Esophagus muscularis mucosa (tissue), 4 donors: ENCODE results near the gene TUBA4A. TPM values are rescaled to one million over a fixed set of nuclear protein-coding genes. Genes with fewer than 3 reads are reported as not detected.

Experiments
- DNase-seq: peaks from one replicate; pipeline ENCODE4 v3.0.0-alpha.2; 2017; ENCODE audit errors: extremely low spot score
- H3K27ac ChIP-seq, 4 donors: fragments of 200-600 bp; sonication (generic); replicated peaks in 1 of 4; 1 replicate in 3 of 4; 2 replicates in 1 of 4; pipeline ENCODE4 v1.5.1; 2016 to 2019; ENCODE audit warnings: mild to moderate bottlenecking in 1 of 4
- H3K27me3 ChIP-seq, 4 donors: fragments of 200-600 bp; sonication (generic); one replicate each; pipeline versions ENCODE4 v1.5.1 to v1.6.0; 2016 to 2019
- H3K36me3 ChIP-seq, 4 donors: fragments of 200-600 bp; sonication (generic); one replicate each; pipeline ENCODE4 v1.5.1; 2016 to 2019
- H3K4me1 ChIP-seq, 4 donors: fragments of 200-600 bp; sonication (generic); one replicate each; pipeline ENCODE4 v1.5.1; 2016 to 2019
- H3K4me3 ChIP-seq, 4 donors: fragments of 200-600 bp; sonication (generic); 1 replicate in 2 of 4; 2 replicates in 2 of 4; pipeline ENCODE4 v1.5.1; 2016 to 2019; ENCODE audit warnings: mild to moderate bottlenecking in 4 of 4, moderate library complexity in 1 of 4
- H3K9me3 ChIP-seq, 4 donors: fragments of 200-600 bp; sonication (generic); 1 replicate in 3 of 4; 2 replicates in 1 of 4; pipeline ENCODE4 v1.5.1; 2016 to 2019
- EP300 ChIP-seq: sonication (generic); formaldehyde crosslinking; IDR thresholded peaks from one replicate; pipeline ENCODE4 v1.6.1; 2017; ENCODE audit warnings: antibody characterized with exemption
- POLR2A ChIP-seq: fragments of 450-650 bp; IDR thresholded peaks from one replicate; pipeline ENCODE4 v1.6.1; 2017; ENCODE audit warnings: antibody characterized with exemption, moderate library complexity, mild to moderate bottlenecking, low read depth
- POLR2AphosphoS5 ChIP-seq, 2 donors: sonication (generic); formaldehyde crosslinking; IDR thresholded peaks; one replicate each; pipeline ENCODE4 v1.6.1; 2017; ENCODE audit warnings: antibody characterized with exemption in 2 of 2
- WGBS: methylation state at CpG from one replicate; pipeline ENCODE4 v1.1.5; 2018; 5-methylcytosine and 5-hydroxymethylcytosine counted together
- intact Hi-C: fragments of 100-400 bp; cut with DNase I; formaldehyde crosslinking; loops from one replicate; pipeline ENCODE4 v1.15.1; 2023
- total RNA-seq, 4 donors: library from RNA; depleted of rRNA; stranded (reverse); fragments of >200 nt; gene quantifications; one replicate each; pipeline versions ENCODE4 v1.1.0 to v1.2.1, GENCODE V29; 2016
- TF ChIP-seq, protein P1 (sequence below), 3 experiments: fragments of 200-600 bp in 2 of 3; fragments of 450-650 bp in 1 of 3; sonication (generic) in 2 of 3; IDR thresholded peaks; one replicate each; pipeline ENCODE4 v1.5.1; 2017 to 2019; ENCODE audit warnings: antibody characterized with exemption in 3 of 3, mild to moderate bottlenecking in 2 of 3, moderate library complexity in 1 of 3

TUBA4A gene
- total RNA-seq, 4 donors from 2014 or later = 44.2 to 132 (median 74.4) TPM

DNA sequence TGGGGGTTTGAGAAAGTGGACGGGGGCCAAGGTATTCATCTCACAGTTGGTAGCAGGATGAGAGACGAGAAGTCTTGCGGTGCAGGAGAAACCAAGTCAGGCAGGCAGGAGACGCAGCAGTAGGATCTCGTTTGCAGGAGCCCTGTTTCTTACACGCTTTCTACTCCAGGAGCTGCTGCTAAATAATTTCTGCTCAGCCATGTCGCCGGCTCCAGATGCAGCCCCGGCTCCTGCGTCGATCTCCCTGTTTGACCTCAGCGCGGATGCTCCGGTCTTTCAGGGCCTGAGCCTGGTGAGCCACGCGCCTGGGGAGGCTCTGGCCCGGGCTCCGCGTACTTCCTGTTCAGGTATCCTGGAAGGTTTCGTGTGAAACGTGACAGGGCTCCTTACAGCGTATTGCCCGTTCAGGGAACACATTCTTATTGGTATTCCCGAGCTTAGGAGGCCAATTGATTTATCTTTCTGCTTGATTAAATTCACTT is 23.6 kb downstream of the TUBA4A start:
- Histone ChIP-seq H3K9me3 (no peaks in the 10 kb centered on the region), H3K27ac (peak overlapping the region; percentile 90 to 98 (median 94)), H3K4me3 (peak overlapping the region; percentile 63 to 88 (median 80)), H3K27me3 (no peaks in the 10 kb centered on the region), H3K36me3 (peaks cover 31 to 64% (median 54%) of the 10 kb centered on the region in 4 donors), H3K4me1 (peaks cover 27 to 52% (median 40%) of the 10 kb centered on the region in 4 donors)
- no peak for DNase-seq
- intact Hi-C loops = no loop called here
- no peak for TF ChIP-seq EP300
- 0% methylated on average over 19 of the region's 24 CpGs for WGBS

DNA sequence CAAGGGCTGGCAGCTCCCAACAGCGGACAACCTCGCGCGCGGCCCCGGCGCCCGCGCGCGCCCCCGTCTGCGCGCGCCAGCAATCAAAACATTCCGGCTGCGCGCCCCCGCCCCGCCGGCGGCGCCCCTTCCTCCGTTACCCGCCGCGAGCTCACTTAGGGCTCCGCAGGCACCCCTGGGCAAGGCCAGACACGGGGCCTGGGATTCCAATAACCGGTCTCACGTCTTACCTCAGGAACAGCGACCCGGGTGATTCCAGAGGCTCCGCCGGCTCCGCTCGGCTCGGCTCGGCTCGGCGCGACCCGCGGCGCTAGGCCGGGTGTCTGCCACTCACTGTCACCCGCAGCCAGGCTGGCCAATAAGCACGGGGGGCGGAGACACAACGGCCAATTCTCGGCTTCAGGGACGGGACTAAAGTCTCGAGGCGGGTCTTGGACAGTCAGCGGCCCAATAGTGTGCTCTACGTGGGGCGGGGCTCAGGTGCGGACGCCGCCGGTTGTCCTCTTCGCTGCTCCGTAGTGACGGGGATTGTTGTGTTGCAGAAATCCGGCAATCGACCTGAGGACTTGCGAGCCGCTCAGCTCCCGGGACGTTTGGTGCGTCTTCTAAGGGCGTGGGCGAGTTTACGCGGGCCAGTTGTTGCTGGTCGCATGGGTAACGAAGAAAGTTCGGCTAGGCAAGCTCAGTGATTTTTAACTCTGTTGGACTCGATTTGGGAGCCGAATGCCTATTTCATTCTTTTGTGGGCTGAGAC is 24.2 kb downstream of the TUBA4A start, which contains the start of the genes ANKZF1 and ATG9A:
TSS of gene ANKZF1 (plus strand) at position 502 of the 754 bp plus-strand sequence. CDS start 452 bp downstream, outside the sequence.
TSS of gene ATG9A (minus strand) at position 332 of the 754 bp plus-strand sequence. CDS start 1,612 bp downstream, outside the sequence.
- Histone ChIP-seq H3K27me3 (no peaks in the 10 kb centered on the region), H3K9me3 (no peaks in the 10 kb centered on the region), H3K27ac (peak within 1 kb of the TSS; percentile 90 to 98 (median 94)), H3K4me1 (peaks cover 27 to 52% (median 40%) of the 10 kb centered on the region in 4 donors), H3K4me3 (peak within 1 kb of the TSS; percentile 63 to 88 (median 80)), H3K36me3 (peaks cover 31 to 64% (median 54%) of the 10 kb centered on the region in 4 donors)
- DNase-seq = peak; percentile 100
- peak; percentile 28 for TF ChIP-seq EP300
- TF ChIP-seq POLR2AphosphoS5 (IDR thresholded peaks at IDR 0.05) = peak; percentile 96 to 98
- peak; percentile 51 for TF ChIP-seq POLR2A
- TF ChIP-seq, protein P1, sequence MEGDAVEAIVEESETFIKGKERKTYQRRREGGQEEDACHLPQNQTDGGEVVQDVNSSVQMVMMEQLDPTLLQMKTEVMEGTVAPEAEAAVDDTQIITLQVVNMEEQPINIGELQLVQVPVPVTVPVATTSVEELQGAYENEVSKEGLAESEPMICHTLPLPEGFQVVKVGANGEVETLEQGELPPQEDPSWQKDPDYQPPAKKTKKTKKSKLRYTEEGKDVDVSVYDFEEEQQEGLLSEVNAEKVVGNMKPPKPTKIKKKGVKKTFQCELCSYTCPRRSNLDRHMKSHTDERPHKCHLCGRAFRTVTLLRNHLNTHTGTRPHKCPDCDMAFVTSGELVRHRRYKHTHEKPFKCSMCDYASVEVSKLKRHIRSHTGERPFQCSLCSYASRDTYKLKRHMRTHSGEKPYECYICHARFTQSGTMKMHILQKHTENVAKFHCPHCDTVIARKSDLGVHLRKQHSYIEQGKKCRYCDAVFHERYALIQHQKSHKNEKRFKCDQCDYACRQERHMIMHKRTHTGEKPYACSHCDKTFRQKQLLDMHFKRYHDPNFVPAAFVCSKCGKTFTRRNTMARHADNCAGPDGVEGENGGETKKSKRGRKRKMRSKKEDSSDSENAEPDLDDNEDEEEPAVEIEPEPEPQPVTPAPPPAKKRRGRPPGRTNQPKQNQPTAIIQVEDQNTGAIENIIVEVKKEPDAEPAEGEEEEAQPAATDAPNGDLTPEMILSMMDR (IDR thresholded peaks at IDR 0.05) = no peak
- under 1% methylated on average over 25 of the region's 80 CpGs for WGBS
- intact Hi-C loops = loop anchor here (2.0 kb wide), 1 partner anchor 15 kb away; the partner anchor contains the start of genes GLB1L and STK16

DNA sequence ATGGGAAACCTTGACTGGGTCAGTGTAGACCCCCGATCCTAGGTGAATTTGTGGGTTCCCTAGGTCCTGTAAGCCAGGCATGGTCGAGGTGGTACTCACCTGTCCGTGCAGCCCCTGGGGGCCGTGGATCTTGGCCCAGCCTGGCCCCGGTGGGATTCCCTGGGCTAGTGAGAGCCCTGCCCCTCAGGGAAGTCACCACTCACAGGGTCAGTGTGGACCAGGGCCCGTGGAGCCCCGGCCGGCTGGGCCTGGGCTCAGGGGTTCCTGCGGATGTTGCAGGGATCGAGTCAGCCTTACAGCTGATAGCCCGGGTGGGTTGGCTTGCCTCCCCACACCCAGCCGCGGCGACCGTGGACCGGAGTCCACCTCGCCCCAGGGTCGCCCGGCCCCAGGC is 24.8 kb downstream of the TUBA4A start:
- peak overlapping the region; percentile 90 to 98 (median 94) for H3K27ac ChIP-seq
- intact Hi-C loops = loop anchor here (2.0 kb wide), 1 partner anchor 16 kb away; the partner anchor contains the start of genes GLB1L and STK16
- peak overlapping the region; percentile 63 to 88 (median 80) for H3K4me3 ChIP-seq
- TF ChIP-seq, protein P1 (IDR thresholded peaks at IDR 0.05) = no peak
- no peak for TF ChIP-seq EP300
- TF ChIP-seq POLR2A = no peak
- no peak for TF ChIP-seq POLR2AphosphoS5 (IDR thresholded peaks at IDR 0.05)
- H3K27me3 ChIP-seq = no peaks in the 10 kb centered on the region
- H3K9me3 ChIP-seq = no peaks in the 10 kb centered on the region
- no peak for DNase-seq
- H3K36me3 ChIP-seq = peaks cover 31 to 64% (median 54%) of the 10 kb centered on the region in 4 donors
- WGBS = 0% methylated on average over 2 of the region's 19 CpGs
- H3K4me1 ChIP-seq = peaks cover 27 to 52% (median 40%) of the 10 kb centered on the region in 4 donors

DNA sequence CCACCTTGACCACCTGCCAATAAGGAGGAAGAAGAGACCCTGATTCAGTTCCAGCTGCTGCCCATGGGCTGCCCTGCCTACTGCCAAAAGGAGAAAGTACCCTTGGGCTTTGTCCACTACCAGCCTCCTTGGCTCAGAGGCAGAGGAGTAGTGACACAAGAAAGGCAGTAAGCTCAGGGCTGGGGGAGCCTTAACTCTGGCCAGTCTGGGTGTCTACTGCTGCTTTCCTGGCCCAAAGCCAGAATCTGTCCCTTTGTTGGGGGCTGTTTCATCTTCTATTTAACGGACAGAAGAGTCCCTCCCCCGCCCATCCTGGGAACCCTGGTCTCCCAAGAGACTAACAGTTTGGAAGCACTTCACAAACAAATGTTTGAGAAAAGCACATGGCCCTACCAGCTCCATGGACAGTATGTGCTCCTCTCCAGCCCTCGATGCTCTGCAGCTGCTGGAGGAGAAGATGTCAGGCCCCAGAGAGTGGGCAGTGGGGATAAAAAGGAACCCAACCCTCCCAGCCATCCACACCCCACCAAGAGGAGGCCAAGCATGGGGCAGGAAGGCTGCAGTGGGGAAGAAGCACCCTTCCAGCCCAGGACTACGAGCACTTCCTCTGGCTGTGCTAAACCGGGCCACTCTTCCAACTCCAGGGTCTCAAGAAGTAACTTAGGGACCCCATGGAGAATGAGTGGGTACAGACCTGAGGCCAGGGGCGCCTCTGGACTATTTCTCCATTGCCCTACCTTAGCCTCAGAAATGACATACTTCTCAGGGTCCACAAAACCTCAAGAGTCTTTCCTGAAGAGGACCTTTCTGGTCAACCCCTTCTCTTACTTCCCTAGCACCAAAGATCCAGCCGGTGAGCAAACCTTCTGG is 25.4 kb downstream of the TUBA4A start:
- peak overlapping the region; percentile 63 to 88 (median 80) for H3K4me3 ChIP-seq
- TF ChIP-seq, protein P1 (IDR thresholded peaks at IDR 0.05) = no peak
- no peak for TF ChIP-seq POLR2A
- TF ChIP-seq EP300 = no peak
- no peak for TF ChIP-seq POLR2AphosphoS5 (IDR thresholded peaks at IDR 0.05)
- peaks cover 27 to 52% (median 40%) of the 10 kb centered on the region in 4 donors for H3K4me1 ChIP-seq
- no peak for DNase-seq
- H3K27ac ChIP-seq = peak overlapping the region; percentile 90 to 98 (median 94)
- no peaks in the 10 kb centered on the region for H3K27me3 ChIP-seq
- intact Hi-C loops = loop anchor here (2.0 kb wide), 1 partner anchor 17 kb away; the partner anchor contains the start of genes GLB1L and STK16
- peaks cover 31 to 64% (median 54%) of the 10 kb centered on the region in 4 donors for H3K36me3 ChIP-seq
- H3K9me3 ChIP-seq = no peaks in the 10 kb centered on the region
- 50% methylated on average over 6 of the region's 7 CpGs for WGBS
